Heart right ventricle (tissue), 16 donors: ENCODE measurements around the gene TMEM109. TPM values are rescaled to one million over a fixed set of nuclear protein-coding genes. Genes with fewer than 3 reads are reported as not detected.

Experiments
- ATAC-seq, 8 donors: fragments of 200-7000 bp; cut with Tn5 transposase; one replicate each; pipeline ENCODE4 v1.9.1; 2020; ENCODE audit warnings: mild to moderate bottlenecking in 8 of 8, moderate library complexity in 8 of 8, moderate number of reproducible peaks in 1 of 8
- DNase-seq, 2 donors: peaks; one replicate each; pipeline ENCODE4 v3.0.0-alpha.2; 2020
- H3K27ac ChIP-seq, 10 donors: fragments of 200-600 bp; sonication (generic) in 2 of 10; one replicate each; pipeline versions ENCODE4 v1.5.0 to v1.8.0; 2020 to 2022; ENCODE audit warnings: mild to moderate bottlenecking in 3 of 10
- H3K27me3 ChIP-seq, 7 donors: fragments of 200-600 bp; one replicate each; pipeline ENCODE4 v1.8.0; 2021 to 2022; ENCODE audit warnings: mild to moderate bottlenecking in 2 of 7
- H3K36me3 ChIP-seq, 9 donors: fragments of 200-600 bp; sonication (generic) in 1 of 9; one replicate each; pipeline versions ENCODE4 v1.5.0 to v1.8.0; 2020 to 2022; ENCODE audit warnings: mild to moderate bottlenecking in 2 of 9
- H3K4me1 ChIP-seq, 9 donors: fragments of 200-600 bp; sonication (generic) in 1 of 9; one replicate each; pipeline versions ENCODE4 v1.5.0 to v1.8.0; 2020 to 2022; ENCODE audit warnings: mild to moderate bottlenecking in 4 of 9
- H3K4me3 ChIP-seq, 10 donors: fragments of 200-600 bp; sonication (generic) in 2 of 10; one replicate each; pipeline versions ENCODE4 v1.5.0 to v1.8.0; 2020 to 2022; ENCODE audit warnings: mild to moderate bottlenecking in 7 of 10, moderate library complexity in 2 of 10
- H3K9me3 ChIP-seq, 11 donors: fragments of 200-600 bp in 10 of 11; sonication (generic) in 2 of 11; one replicate each; pipeline versions ENCODE4 v1.5.0 to v1.8.0; 2013 to 2022; ENCODE audit warnings: mild to moderate bottlenecking in 2 of 11, control low read depth in 1 of 11, moderate library complexity in 1 of 11
- WGBS, 2 donors: extraction: QIAGEN DNeasy Blood & Tissue Kit; methylation state at CpG; one replicate each; pipeline ENCODE4 v1.1.7; 2013; ENCODE audit warnings: inconsistent platforms in 1 of 2; 5-methylcytosine and 5-hydroxymethylcytosine counted together
- intact Hi-C, 10 donors: fragments of 100-400 bp; cut with DNase I; formaldehyde crosslinking; loops; one replicate each; pipeline versions ENCODE4 v1.11.1 to v1.14.2; 2022
- polyA plus RNA-seq, 2 donors: library from polyadenylated mRNA; stranded (reverse); fragments of 200-250 nt; gene quantifications; one replicate each; pipeline ENCODE4 v1.2.3, GENCODE V29; 2013
- total RNA-seq, 10 donors: library from RNA; stranded (reverse); fragmentation: NEBNext Ultra II Directional in 3 of 10; extraction: Animal tissue kit (Norgen Biotek cat#: 25700) in 3 of 10; gene quantifications; one replicate each; pipeline versions ENCODE4 v1.2.1 to v1.2.4, GENCODE V29; 2021 to 2023
- TF ChIP-seq, protein P1 (sequence below), 9 donors: fragments of 200-600 bp; sonication (generic) in 2 of 9; IDR thresholded peaks; one replicate each; pipeline versions ENCODE4 v1.5.0 to v1.8.0; 2021 to 2022; ENCODE audit warnings: antibody characterized with exemption in 9 of 9, mild to moderate bottlenecking in 5 of 9, moderate library complexity in 1 of 9
- donor health status: Arrhythmogenic right ventricular cardiomyopathy.
- donor health status: ischemic (EF 13 %, LVEDD 7.1; RV severe dilation, severe dysfunction).
- donor health status: healthy with polysubstance abuse.
- donor health status: DM: no; HTN: yes; CAD: no.
- donor health status: DM: no; HTN: no; CAD: no.
- donor health status: ischemic (EF 25% LVEDD 6.9; RV normal size, moderate dysfunction).
- donor health status: ischemic (EF 25% LVEDD 5.7; RV mildly dilated, moderate dysfunction).
- donor health status: healthy.
- donor health status: DM: yes; HTN: yes; CAD: no.
- donor health status: Ischemic cardiomyopathy.
- donor health status: ischemic (EF 35%, LVEDD 5.7; RV mildly dilated, moderate dysfunction).
- donor health status: nonischemic (EF 11% LVEDD 7.7; RV severe dilation, severe dysfunction).
- donor health status: DM: yes; HTN: yes; CAD: no.
- donor health status: PGD.
- donor health status: ischemic (EF 29% LVEDD 5.4; RV normal size, mild dysfunction).
- donor health status: nonischemic (EF 23%, LVEDD 6.1; RV moderate dilation, normal function).

TMEM109 gene
- total and polyA plus RNA-seq, 12 donors: 53.3 to 121 (median 92.7) TPM

DNA sequence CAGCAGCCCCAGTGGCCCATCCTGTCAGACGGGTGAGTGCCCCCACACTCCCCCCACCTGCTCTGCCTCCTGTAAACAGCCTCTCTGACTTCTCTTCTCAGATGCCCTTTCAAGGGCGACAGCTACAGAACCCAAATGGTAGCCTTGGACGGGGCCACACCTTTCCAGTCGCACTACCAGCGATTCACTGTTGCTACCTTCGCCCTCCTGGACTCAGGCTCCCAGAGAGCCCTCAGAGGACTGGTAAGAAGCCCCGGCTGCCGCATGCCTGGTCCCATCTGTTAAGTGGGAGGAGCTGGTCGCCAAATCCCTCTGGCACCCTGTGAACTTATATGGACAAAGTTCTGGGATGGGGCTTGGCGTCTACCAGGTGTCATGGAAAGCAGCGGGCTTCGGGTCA lies 40.4 kb upstream of the TMEM109 start:
- intact Hi-C loops: no loop called here
- peaks cover 0 to 7% (median 0%) of the 10 kb centered on the region in 9 donors for H3K36me3 ChIP-seq
- TF ChIP-seq, protein P1, sequence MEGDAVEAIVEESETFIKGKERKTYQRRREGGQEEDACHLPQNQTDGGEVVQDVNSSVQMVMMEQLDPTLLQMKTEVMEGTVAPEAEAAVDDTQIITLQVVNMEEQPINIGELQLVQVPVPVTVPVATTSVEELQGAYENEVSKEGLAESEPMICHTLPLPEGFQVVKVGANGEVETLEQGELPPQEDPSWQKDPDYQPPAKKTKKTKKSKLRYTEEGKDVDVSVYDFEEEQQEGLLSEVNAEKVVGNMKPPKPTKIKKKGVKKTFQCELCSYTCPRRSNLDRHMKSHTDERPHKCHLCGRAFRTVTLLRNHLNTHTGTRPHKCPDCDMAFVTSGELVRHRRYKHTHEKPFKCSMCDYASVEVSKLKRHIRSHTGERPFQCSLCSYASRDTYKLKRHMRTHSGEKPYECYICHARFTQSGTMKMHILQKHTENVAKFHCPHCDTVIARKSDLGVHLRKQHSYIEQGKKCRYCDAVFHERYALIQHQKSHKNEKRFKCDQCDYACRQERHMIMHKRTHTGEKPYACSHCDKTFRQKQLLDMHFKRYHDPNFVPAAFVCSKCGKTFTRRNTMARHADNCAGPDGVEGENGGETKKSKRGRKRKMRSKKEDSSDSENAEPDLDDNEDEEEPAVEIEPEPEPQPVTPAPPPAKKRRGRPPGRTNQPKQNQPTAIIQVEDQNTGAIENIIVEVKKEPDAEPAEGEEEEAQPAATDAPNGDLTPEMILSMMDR (IDR thresholded peaks at IDR 0.05): no peak
- DNase-seq (no peak), ATAC-seq (no peak)
- H3K4me3 ChIP-seq: no peak overlapping the region
- peak overlapping the region in 1 of 10 donors; percentile 22 for H3K27ac ChIP-seq
- H3K27me3 ChIP-seq: no peaks in the 10 kb centered on the region
- H3K4me1 ChIP-seq: peaks cover 3 to 69% (median 43%) of the 10 kb centered on the region in 9 donors
- no peaks in the 10 kb centered on the region for H3K9me3 ChIP-seq
- WGBS, 2 donors: 90 to 91% methylated on average over 12 of the region's 12 CpGs

DNA sequence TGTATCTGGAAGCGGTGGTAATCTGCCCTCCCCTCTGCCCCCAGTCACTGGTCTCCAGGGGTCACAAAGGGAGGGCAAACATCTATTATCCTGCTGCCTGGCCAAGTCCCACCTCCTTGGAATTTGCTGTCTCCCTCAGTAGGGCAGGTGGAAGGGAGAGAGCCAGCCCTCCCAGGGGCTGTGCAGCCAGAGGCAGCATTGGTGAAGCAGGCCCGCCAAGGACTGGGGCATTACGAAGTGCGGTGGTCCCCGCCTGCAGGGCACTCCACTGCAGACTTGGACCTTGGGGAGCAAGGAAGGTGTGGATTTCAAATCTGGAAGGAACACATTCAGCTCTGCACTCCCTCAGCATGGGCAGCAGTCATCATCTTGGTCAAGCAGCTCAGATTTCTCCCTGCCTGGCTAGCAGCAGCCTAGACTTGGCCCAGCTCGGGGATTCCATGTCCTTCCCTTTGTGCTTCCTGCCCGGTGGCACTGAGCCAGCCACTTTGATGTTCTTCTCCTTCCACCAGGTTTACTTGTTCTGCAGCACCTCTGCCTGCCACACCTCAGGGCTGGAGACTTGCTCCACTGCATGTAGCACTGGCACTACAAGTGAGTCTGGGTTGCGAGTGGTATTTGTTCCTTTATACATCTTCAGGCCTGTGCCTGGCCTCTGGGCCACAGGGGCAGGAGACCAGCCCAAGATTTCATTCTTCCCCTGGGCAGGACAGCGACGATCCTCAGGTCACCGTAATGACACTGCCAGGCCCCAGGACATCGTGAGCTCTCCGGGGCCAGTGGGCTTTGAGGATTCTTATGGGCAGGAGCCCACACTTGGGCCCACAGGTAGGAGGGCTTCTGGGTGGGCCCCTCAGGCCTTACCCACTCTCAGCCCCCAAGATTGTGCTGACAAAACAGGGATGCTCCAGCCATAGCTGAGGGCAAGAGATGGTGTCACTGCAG lies 39.3 kb upstream of the TMEM109 start:
- H3K27ac ChIP-seq: no peak overlapping the region
- intact Hi-C loops: loop anchor here in 3 of 10 donors (5.0 kb wide), 1 partner anchor 32 kb away; the partner anchor contains the start of gene CCDC86 (in 3 of the 3)
- TF ChIP-seq, protein P1 (IDR thresholded peaks at IDR 0.05): no peak
- ATAC-seq (no peak), DNase-seq (no peak)
- H3K36me3 ChIP-seq: peaks cover 0 to 15% (median 0%) of the 10 kb centered on the region in 9 donors
- H3K4me1 ChIP-seq: peaks cover 3 to 73% (median 44%) of the 10 kb centered on the region in 9 donors
- H3K4me3 ChIP-seq: no peak overlapping the region
- H3K27me3 ChIP-seq: no peaks in the 10 kb centered on the region
- no peaks in the 10 kb centered on the region for H3K9me3 ChIP-seq
- WGBS, 2 donors: 88 to 91% methylated on average over 13 of the region's 13 CpGs

DNA sequence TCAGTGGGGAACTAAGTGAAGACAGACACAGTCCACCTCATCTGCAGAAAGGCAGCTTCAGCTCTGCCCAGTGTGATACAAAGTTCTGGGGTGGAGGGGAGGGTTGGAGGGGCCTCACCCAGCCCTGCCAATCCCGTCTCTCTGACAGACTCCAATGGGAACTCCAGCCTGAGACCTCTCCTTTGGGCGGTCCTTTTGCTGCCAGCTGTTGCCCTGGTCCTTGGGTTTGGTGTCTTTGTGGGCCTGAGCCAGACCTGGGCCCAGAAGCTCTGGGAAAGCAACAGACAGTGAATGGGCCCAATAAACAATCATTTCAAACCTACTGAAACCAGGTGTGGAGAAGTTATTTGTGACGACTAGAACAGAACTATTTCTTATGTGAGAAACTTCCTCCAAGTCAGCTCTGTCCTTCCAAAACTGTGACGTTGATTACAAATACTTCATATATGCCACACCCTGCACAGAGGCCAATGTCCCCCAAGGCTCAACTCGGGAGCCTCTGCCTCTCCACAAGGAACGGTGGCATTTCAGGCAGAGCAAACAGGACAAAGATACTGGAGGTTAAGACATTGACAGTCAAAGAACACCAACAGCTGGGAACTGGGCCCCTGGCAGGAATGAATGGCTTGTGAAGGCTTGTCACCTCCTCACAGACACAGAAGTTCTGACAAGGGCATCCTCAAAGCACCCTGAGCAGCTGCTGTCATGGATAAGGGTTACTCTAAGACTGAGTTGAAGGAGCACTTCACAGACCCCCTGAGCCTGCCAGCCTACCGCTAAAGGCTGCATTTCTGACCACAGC lies 38.4 kb upstream of the TMEM109 start:
- H3K27me3 ChIP-seq: no peaks in the 10 kb centered on the region
- no peaks in the 10 kb centered on the region for H3K9me3 ChIP-seq
- TF ChIP-seq, protein P1 (IDR thresholded peaks at IDR 0.05): no peak
- no peak for ATAC-seq
- H3K36me3 ChIP-seq: peaks cover 0 to 23% (median 0%) of the 10 kb centered on the region in 9 donors
- peaks cover 3 to 69% (median 39%) of the 10 kb centered on the region in 9 donors for H3K4me1 ChIP-seq
- intact Hi-C loops: loop anchor here in 3 of 10 donors (5.0 kb wide), 1 partner anchor 33 kb away; the partner anchor contains the start of gene CCDC86 (in 3 of the 3)
- H3K4me3 ChIP-seq: no peak overlapping the region
- H3K27ac ChIP-seq: peak overlapping the region in 1 of 10 donors; percentile 36
- no peak for DNase-seq
- 81 to 83% methylated on average over 7 of the region's 7 CpGs for WGBS, 2 donors

DNA sequence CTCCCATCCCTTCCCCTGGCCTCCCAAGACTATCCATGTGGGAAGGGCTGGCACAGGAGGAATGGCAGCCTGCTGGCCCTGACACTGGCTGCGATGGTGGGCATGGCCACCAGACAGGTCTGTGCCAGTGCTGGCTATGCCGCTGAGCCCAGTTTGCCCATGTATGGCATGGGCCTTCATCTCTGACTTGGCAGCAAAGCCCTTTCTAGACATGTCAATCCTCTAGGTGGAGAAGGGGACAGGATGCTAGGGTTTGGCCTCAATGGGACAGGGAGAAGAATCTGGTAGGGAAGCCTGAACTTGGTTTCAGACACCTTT lies 37.8 kb upstream of the TMEM109 start:
- intact Hi-C loops: loop anchor here in 3 of 10 donors (5.0 kb wide), 1 partner anchor 34 kb away; the partner anchor contains the start of gene CCDC86 (in 3 of the 3)
- peaks cover 3 to 63% (median 33%) of the 10 kb centered on the region in 9 donors for H3K4me1 ChIP-seq
- DNase-seq: no peak

More for the DNA sequence above, 37.8 kb upstream of the TMEM109 start:
- TF ChIP-seq, protein P1 (IDR thresholded peaks at IDR 0.05): no peak
- 98 to 100% methylated on average over 2 of the region's 2 CpGs for whole genome bisulfite sequencing, 2 donors
- no peaks in the 10 kb centered on the region for H3K27me3 ChIP-seq
- no peaks in the 10 kb centered on the region for H3K9me3 ChIP-seq
- no peak overlapping the region for H3K4me3 ChIP-seq
- peak overlapping the region in 1 of 10 donors; percentile 36 for H3K27ac ChIP-seq
- ATAC-seq: no peak
- H3K36me3 ChIP-seq: peaks cover 0 to 28% (median 0%) of the 10 kb centered on the region in 9 donors
